NCI-H526 treated with DMSO at 0.1 percent for 48 hours (cell line): Measurements from ENCODE around the gene OR6K3.
"Not testable (repeated sequence)": the region's sequence is repeated elsewhere in the genome, so short reads cannot be mapped to it uniquely, and the experiment has no call there.

Experiments
- DNase-seq: peaks from one replicate; lab custom pipeline; 2025; lab: John Stamatoyannopoulos, UW

The OR6K3 gene

GRCh38 chr1:158720620-158721019, at the start of gene OR6K3:
TSS of gene OR6K3 (minus strand) at chr1:158720720. CDS start at chr1:158718115, 2,605 bp downstream.
- DNase-seq = no peak

GRCh38 chr1:158754420-158754819, 33.9 kb upstream of the OR6K3 start, which contains the start of gene OR6K6:
TSS of gene OR6K6 (plus strand) at chr1:158754720. CDS start at chr1:158754888, 168 bp downstream.
- no peak for DNase-seq

GRCh38 chr1:158752155-158752712, 31.7 kb upstream of the OR6K3 start:
- no peak for DNase-seq

GRCh38 chr1:158735848-158736247, 15.3 kb upstream of the OR6K3 start:
- DNase-seq = no peak

GRCh38 chr1:158732524-158732923, 12.0 kb upstream of the OR6K3 start:
- no peak for DNase-seq

GRCh38 chr1:158731707-158732106, 11.2 kb upstream of the OR6K3 start:
- DNase-seq = no peak

GRCh38 chr1:158730453-158730852, 9.9 kb upstream of the OR6K3 start:
- no peak for DNase-seq

- DNase-seq = no peak
These were observed 8.1 kb upstream of the OR6K3 start for GRCh38 chr1:158728510-158729225.

- DNase-seq = no peak
These were observed 3.9 kb upstream of the OR6K3 start for GRCh38 chr1:158724442-158724841.

GRCh38 chr1:158719664-158720063, 856 bp downstream of the OR6K3 start:
- DNase-seq = no peak

- no peak for DNase-seq
These were observed 3.2 kb downstream of the OR6K3 start for GRCh38 chr1:158717344-158717743.

GRCh38 chr1:158716335-158716734, 4.2 kb downstream of the OR6K3 start:
- no peak for DNase-seq

GRCh38 chr1:158714754-158715153, 5.8 kb downstream of the OR6K3 start:
- DNase-seq = no peak

- no peak for DNase-seq
These were observed 9.4 kb downstream of the OR6K3 start for GRCh38 chr1:158711098-158711497.

- no peak for DNase-seq
These were observed 14.4 kb downstream of the OR6K3 start for GRCh38 chr1:158706096-158706495.

- no peak for DNase-seq
These were observed 20.0 kb downstream of the OR6K3 start, which contains the start of gene OR6K2 for GRCh38 chr1:158700552-158700951. TSS of gene OR6K2 (minus strand) at chr1:158700652. CDS start at chr1:158700652, 0 bp downstream.

GRCh38 chr1:158694596-158694995, 25.9 kb downstream of the OR6K3 start:
- DNase-seq = no peak

GRCh38 chr1:158692356-158692755, 28.2 kb downstream of the OR6K3 start:
- DNase-seq = no peak

GRCh38 chr1:158691907-158692306, 28.6 kb downstream of the OR6K3 start:
- no peak for DNase-seq

GRCh38 chr1:158691149-158691548, 29.4 kb downstream of the OR6K3 start:
- not testable (repeated sequence) for DNase-seq

- DNase-seq = no peak
These were observed 30.6 kb downstream of the OR6K3 start for GRCh38 chr1:158689875-158690274.

GRCh38 chr1:158689110-158689509, 31.4 kb downstream of the OR6K3 start:
- no peak for DNase-seq

- not testable (repeated sequence) for DNase-seq
These were observed 32.2 kb downstream of the OR6K3 start for GRCh38 chr1:158688343-158688742.

- no peak for DNase-seq
These were observed 33.5 kb downstream of the OR6K3 start for GRCh38 chr1:158687037-158687436.
